NCI-H510A (cell line): Measurements from ENCODE around the gene EEF2K.
A peak's percentile ranks its signal among the peaks of the same experiment; 100 is the strongest.

Experiments used
- DNase-seq: peaks from one replicate; lab custom pipeline; 2025; lab: John Stamatoyannopoulos, UW

The EEF2K gene

DNA sequence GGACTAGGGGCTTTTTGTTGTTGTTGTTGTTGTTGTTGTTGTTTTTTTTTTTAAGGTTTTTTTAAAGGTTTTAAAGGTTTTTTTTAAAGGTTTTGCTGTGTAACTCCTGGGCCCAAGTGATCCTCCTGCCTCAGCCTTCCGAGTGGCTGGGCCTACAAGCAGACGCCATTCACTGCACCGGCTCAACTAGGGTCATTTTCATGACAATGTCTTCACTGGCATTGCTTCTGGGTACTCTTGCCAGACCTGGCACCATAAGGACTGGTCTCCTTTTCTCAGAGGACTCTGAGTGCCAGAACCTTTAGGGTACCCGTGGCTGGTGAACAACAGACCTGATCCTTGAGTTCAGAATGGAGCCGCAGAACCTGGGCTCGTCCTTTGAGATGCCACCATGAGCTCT lies 111.5 kb downstream of the EEF2K start:
- DNase-seq = no peak

DNA sequence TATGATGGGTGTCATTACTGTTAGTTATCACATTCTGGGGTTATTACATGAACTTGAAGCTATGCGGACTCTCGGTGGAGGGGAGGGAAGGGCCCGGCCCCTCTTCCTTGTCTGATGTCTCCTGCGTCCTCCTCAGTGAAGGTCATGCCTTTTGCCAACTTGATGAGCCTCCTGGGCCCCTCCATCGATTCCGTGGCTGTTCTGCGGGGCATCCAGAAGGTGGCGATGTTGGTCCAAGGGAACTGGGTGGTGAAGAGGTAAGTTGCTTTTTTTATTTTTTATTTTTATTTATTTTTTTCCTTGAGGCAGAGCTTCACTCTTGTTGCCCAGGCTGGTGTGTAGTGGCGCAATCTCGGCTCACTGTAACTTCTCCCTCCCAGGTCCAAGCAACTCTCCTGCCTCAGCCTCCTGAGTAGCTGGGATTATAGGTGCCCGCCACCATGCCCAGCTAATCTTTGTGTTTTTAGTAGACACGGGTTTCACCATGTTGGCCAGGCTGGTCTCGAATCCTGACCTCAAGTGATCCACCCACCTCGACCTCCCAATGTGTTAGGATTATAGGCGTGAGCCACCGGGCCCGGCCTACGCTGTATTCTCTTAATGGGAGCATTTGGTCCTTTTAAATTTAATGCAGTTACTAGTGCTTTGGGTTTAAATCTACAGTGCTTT lies 112.7 kb downstream of the EEF2K start:
- DNase-seq = peak; percentile 3

DNA sequence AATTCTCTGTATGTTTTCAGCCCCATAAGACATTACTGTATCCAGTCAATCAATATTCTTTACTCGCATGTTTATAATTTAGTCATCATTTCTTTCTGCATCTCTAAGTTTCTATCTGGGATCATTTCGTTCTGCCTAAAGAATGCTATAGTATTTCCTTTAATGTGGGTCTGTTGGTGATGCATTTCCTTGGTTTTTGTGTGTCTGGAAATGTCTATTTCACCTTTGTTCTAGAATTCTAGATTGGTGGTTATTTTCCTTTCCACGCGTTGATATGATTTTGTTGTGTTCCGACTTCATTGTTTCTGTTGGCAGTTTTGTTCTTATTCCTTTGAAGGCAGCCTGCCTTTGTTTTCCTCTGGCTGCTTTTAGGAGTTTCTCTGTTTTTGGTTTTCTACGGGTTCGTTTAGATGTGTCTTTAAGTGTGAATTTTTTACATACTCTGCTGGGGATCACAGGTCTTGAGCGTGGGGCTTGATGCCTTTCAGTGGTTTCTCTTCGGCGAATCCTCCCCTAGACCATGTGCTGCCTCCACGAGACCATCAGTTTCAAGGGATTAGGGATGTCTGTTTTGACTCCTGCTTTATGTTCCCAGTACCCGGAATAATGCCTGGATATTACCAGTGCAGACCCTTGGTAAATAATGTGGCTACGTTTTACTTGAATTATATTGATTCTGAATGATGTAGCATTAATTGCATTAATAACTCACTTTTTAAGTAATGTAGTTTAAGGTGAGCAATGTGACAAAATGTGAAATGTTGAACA lies 114.7 kb downstream of the EEF2K start:
- no peak for DNase-seq

DNA sequence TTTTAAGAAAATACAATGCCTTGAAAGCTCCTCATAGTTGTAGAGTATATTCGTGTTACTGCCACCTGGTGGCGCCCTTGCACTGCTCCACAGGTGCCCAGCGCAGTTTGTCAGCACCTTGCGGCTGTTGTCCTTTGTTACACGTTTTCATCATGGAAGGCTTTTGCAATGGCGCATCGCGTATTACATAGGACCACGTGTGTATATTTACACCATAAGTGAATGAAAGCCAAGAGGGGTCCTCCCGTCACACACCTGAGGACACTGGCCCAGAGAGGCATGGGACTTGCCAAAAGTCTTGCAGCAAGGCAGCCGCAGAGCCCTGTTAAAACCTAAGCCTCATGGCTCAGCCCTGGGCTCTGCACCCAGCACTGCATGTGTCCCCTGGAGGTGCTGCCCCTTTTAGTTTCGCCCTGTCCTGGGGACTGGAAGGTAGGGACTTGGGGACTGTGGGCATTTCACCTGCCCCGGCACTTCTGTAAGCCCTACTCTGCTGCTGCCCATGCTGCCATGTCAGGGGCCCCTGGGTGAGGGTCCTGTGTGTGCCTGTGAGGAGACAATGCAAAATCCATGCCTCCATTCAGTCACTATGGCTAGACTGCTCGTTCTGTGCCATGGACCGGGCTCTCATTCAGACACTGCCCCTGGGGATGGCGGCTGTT lies 115.4 kb downstream of the EEF2K start:
- peak; percentile 79 for DNase-seq

DNA sequence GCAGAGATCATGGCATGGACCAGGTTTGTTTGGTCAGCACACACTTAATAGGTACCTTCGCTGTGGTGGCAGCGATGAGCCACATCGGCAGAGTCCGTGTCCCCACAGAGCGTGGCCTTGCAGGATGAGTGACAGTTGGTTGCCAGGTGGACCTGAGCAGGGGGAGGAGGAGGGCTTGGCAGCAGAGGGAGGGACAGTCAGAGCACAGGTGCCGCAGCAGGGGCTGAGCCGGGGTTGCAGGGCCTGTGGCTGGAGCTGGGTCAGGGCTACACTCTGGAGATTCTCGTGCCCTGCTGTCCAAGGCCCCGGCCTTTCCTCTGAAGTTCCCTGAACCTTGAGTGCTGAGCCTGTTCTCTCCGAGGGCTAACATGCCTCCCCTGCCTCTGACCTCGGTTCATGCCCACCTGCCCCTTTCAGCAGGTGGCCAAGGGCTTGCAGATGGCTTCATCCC lies 116.0 kb downstream of the EEF2K start:
- no peak for DNase-seq

DNA sequence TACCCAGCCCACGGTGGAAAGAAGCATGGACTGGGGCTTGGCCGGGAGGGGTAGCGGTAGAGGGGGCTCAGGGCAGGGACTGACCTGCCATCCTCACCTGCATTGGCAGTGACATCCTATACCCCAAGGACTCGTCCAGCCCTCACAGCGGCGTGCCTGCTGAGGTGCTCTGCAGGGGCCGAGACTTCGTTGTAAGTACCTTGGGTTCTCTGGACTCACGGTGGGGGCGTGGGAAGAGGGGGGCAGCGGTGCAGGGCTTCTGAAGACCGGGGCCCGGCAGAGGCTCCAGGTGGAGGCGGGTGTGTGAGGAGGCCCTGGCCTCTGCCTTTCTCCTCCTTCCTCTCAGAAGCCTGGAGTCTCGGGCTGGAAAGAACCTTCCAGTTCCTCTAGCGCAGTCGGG lies 116.7 kb downstream of the EEF2K start:
- DNase-seq = no peak

DNA sequence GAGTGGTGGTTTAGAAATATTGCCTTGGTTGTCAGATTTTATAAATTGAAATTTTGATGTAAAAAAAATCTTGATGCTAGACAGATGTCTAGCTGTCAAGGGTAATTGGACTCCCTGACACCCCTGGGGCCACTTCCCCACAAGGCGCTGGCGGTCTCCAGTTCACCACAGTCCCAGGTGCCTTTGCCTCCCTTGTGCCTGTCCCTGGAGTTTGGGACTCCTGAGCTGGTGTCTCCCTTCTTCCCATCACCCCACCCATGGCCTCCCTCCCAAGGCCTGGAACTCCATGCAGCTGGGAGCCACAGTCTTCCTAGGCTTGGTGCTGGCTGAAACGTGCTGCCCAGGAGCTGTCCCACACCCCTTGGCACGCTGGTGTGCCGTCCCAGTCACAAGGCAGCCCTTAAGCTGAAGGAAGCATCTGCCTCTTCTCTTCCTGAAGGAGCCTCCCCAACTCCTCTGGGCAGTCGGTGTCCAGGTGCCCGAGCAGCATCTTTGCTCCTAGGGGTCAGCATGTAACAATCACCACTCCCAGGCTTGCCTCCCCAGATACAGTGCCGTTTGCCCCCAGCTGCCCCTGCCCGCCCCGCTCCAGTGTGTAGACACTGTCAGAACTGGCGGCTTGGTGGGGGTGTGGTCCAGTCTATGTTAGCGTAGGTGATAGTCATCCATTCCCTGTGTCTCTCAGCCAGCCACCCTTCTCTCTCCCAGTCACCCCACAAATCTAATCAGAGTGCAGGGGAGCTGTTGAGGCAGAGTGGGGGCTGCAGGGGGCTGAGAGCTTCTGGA lies 117.3 kb downstream of the EEF2K start:
- no peak for DNase-seq

DNA sequence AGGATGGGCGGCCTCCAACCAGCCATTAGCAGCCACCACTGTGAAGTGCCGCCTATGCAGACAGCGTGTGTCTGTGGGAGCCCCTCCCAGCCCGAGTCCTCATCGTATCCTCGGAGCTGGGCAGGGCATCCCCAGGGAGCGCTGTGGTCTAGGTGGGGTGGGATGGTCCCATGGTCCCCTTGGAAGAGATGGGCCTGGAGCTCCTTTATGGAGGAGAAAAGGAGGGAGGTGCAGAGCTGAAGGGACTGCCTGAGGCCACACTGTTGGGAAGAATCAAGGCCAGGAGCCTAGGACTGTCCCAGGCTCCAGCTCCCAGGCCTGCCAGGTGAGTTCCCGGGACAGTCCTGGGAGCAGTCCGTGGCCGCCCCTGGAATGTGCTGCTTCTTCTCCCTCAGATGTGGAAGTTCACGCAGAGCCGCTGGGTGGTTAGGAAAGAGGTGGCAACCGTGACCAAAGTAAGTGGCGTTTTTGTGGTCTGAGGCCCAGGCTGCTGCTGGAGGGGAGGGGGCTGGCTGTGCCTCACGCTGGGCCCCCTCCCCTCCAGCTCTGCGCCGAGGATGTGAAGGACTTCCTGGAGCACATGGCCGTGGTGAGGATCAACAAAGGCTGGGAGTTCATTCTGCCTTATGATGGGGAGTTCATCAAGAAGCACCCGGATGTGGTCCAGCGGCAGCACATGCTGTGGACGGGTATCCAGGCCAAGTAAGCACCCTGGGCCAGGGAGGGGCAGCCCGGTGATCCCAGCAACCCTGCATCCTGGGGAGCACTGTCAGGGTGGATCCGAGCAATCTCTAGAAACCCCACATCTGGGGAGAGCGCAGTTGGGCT lies 118.1 kb downstream of the EEF2K start:
- DNase-seq = no peak

DNA sequence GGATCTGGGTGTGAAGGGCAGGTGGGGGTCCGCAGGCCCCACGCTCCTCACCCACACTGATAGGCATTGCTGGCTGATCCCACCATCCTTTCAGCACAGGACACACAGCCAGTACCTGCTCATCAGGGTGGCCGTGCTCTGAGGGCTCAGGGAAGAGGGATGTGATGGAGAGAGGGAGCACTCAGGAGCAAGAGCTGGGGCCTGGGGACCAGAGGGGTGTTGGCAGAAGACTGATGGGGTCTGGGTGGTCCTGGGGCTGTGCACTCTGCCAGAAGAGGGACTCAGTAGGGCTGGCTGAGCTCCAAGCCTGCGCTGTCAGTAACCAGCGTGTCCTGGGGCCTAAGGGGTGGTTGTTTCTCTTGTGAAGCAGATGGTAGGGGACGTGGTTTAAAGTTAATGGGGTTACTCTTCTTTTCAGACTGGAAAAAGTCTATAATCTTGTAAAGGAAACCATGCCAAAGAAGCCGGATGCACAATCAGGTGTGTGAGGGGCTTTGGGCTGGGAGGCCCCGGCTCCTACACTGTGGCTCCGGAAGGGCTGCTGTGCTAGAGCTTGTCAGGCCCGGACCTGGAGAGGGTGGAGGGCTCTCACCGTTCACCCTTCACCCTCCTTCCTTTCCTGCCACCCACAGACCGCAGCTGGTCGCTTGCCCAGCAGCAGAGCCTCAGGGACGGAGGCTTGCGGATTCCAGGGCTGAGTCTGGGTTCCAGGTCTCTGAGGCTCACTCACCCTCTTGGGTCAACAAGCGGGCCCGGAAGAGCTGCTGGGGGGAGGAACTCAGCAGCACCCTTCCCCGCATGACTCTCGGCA lies 118.9 kb downstream of the EEF2K start:
- DNase-seq = no peak

DNA sequence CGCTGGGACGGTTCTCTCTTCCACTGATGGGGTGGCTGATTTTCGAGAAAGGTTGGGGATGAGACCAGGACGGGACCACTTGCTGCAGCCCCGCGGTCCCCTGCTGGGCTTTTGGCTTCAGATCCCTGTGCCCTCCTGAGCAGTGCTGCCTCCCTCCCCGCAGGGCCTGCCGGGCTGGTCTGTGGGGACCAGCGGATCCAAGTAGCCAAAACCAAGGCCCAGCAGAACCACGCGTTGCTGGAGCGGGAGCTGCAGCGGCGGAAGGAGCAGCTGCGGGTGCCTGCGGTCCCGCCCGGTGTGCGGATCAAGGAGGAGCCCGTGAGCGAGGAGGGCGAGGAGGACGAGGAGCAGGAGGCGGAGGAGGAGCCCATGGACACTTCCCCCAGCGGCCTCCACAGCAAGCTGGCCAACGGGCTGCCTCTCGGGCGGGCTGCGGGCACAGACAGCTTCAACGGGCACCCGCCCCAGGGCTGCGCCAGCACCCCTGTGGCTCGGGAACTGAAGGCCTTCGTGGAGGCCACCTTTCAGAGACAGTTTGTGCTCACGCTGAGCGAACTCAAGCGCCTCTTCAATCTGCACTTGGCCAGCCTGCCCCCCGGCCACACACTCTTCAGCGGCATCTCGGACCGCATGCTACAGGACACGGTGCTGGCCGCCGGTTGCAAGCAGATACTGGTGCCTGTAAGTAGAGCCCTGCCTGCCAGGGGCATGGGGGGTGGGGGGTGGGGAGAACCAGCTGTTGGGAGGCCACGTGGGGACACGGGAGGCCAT lies 119.7 kb downstream of the EEF2K start:
- no peak for DNase-seq

DNA sequence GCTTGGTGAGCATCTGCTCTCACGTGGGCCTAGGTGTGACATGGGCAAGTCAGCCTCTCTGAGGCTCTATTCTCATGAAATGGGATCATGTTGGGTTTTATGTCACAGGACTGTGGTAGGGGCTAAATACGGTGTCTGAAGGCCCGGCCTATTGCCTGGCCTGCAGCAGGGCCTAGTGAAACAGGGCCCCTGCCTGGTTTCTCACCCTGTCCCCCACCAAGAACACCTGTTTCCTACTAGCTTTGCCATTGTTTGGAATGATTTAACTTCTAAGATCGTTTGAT lies 120.2 kb downstream of the EEF2K start:
- DNase-seq = no peak

DNA sequence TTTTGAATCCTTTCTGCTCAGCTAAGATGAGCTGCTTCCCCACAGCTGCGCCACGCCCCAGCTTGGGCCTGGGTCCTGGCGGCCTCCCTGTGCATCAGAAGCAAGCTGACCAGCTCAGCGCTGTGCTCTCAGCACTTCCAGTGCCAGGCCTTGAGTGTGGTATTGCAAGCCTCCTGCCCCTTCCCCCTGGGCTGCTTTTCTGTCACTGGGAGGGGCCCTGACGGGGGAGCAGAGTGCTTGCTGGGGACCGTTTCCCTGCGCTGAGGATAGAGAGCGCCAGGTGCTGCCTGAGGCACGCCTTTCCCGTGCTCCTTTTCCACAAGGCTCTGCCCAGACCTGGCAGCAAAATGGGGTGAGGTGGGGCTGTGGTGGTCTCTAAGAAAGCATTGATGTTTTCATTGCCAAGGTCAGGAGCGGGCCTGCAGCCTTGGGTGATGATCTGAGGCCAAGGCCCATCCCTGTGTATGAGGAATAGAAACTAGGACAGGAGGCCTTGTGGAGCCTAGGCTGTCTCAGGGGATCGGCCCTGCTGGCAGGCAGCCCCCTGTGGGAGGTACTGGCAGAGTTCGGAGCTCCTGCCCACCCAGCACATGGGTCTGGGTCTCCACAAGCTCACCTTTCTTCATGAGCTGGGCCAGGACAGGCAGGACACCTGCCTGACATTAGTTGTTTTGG lies 120.8 kb downstream of the EEF2K start:
- no peak for DNase-seq

DNA sequence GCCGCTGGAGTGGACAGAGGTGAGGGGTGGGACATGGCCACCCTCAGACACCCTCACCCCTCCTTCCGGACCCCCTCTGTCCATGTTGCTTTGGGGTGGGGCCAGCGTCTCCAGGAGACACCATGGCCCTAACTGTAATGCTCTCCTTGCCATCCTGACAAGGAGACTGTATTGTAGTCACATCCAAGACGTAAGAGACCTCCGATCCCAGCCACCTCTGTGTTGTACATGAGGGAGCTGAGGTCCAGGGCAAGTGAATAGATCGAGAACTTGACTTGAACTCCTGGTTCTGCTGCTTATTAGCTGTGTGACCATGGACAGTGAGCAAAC lies 121.3 kb downstream of the EEF2K start:
- DNase-seq = no peak

DNA sequence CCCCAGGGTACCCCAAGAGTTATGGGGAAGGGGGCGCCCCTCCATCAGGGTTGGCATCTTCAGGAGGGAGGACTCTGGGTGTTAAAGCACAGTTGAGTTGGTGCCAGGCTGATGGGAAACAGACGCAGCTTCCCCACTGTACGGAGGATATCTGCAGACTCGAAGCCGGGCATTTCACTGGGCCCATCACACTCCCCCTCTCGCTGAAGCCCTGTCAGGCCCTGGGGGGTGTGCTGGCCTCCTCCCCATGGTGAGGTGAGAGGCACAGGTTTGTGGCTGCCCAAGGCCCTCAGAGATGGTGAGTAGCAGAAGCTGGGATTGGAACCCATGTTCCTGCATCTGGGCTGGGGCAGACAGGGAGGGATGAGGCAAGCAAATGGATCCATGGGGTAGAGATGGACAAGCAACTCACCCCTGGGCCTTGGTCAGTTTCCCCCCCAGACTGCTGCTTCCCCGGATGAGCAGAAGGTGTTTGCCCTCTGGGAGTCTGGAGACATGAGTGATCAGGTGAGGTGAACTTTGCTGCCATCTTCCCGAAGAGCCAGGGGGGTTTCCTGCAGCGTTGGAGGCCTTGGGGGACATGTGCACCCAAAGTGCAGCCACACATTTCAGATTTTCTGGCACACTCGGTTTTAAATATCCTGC lies 122.1 kb downstream of the EEF2K start:
- DNase-seq = no peak

DNA sequence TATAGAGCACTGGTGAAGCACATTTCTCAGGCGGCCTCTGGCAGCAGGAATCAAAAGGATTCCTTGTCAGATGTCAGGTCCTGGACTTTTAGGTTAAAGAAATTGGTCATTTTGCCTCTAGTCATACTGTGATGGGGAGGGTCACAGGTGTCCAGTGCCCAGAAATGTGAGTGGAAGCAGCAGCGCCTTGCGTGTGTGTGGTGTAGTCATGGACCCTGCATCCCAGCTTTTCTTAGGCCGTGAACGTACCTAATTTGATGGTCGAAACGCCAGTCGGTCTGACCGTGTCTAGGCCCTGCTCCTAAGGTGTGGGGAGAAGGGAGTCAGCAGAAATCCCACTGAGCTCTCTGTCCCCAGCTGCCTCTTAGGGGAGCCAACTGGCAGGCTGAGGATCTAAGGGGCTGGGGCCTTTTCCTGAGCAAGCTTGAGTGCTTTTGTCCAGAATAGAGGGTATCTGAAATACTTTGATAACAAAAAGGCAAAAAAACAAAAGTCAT lies 123.2 kb downstream of the EEF2K start:
- DNase-seq = no peak

DNA sequence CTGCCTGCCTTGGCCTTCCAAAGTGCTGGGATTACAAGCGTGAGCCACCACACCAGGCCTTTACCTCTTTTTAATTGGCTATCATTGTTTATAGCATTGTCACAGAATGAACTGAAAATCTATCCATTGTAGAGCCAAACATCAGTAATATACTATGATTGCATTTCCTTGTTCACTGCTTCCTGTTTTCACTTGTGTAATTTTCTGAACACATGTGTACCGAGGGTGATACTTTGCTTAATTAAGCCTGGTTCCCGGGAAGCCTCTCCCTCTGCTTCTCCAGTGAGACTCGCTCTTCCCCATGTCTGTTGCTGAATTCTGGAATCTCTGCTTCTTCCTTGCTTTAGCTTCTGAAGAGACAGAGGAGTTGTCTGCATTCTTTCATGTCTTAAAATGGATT lies 124.2 kb downstream of the EEF2K start:
- no peak for DNase-seq

DNA sequence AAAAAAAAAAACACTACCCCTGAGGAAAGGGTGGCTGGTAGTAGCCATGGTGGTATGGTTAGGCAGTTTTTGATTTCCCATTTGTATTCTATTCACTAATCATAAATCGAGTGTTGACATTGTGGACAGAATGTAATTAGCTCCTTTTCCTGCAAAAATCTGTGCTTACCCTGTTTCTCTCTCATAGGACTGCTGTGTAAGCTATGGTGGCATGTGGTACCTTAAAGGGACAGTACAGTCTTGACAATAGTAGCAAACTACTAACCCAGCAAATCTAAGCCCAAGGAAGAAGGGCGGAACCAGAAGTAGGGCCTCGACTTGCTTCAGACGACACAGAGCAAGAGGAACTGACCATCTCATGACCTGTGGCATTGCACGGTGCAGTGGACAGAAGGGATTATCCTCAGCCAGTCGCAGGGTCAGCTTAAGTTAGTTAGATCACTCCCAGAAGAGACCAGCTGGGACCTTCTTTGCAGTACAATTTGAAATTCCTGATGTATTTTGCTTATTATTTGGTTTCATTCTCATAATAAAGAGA lies 127.4 kb downstream of the EEF2K start:
- no peak for DNase-seq

DNA sequence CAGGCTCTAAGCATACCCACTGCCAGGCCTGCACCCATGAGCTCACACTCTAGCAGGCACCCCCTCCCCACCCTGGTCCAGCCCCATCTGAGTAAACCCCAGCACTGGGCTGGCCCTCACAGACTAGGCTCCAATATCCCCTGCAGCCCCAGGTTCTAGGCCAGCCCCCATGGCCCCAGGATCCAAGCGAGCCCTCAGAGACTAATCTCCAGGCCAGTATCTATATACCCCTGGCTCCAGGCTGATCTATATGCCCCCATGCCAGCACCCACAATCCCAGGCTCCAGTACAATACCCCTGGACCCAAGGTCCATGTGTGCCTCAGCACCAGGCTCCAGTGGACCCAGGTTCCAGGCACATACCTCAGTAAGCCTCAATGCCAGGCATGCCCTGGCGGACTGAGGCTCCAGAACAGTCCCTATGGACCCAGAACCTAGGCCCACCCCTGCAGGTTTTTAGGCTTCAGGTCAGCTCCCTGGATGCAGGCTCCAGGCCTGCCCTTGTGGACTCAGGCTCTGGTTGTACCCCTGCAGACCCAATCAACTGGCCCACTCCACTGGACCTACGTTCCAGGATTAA lies 129.7 kb downstream of the EEF2K start:
- no peak for DNase-seq
